HepG2 (cell line): ENCODE data around the gene ADARB2. TPM values are rescaled to one million over a fixed set of nuclear protein-coding genes. Genes with fewer than 3 reads are reported as not detected.

Experiments used
- ATAC-seq: fragments of 200-7000 bp; cut with Tn5 transposase; 3 replicates; pipeline ENCODE4 v1.9.1; 2020; ENCODE audit warnings: mild to moderate bottlenecking, moderate library complexity
- BruUV-seq: library from RNA; stranded (reverse); fragments of 400-500 nt; replicated peaks from 2 replicates; lab custom pipeline; 2021; lab: Mats Ljungman, UMichigan
- CTCF ChIA-PET: fragments of 300-600 bp; formaldehyde crosslinking; extraction: SDS; loops from one replicate; lab custom pipeline; 2021; ENCODE audit warnings: low total read pairs, inconsistent platforms, low intra/inter-chr PET ratio; lab: Yijun Ruan, JAX
- POLR2A ChIA-PET: fragments of 350-600 bp; sonication (Branson Sonifier 250); formaldehyde crosslinking; loops from one replicate; lab custom pipeline; 2020; ENCODE audit warnings: antibody characterized with exemption, inconsistent platforms; lab: Yijun Ruan, JAX
- DNase-seq: peaks from one replicate; pipeline ENCODE4 v3.0.0-alpha.2; 2015; ENCODE audit warnings: low spot score
- FAIRE-seq: peaks from 3 replicates; lab custom pipeline; 2011; peaks lifted over from hg19 to GRCh38; lab: Jason Lieb, UNC
- H2AFZ ChIP-seq: one replicate; pipeline ENCODE4 v1.6.1; 2011; ENCODE audit warnings: low read length, inconsistent platforms
- H3K27ac ChIP-seq: fragments of 300-600 bp; 3 replicates; pipeline ENCODE4 v1.8.0; 2011; ENCODE audit warnings: mixed run types, mild to moderate bottlenecking, mixed read lengths, low read length, inconsistent platforms; ENCODE audit not compliant: insufficient read depth; ENCODE audit errors: extremely low read length
- H3K27me3 ChIP-seq, 2 experiments: fragments of 200-600 bp in 1 of 2; 2 replicates in 1 of 2; 3 replicates in 1 of 2; pipeline versions ENCODE4 v1.6.0 to v1.8.0; 2011; ENCODE audit warnings: low read length in 2 of 2, mild to moderate bottlenecking in 2 of 2, moderate library complexity in 2 of 2, inconsistent platforms in 1 of 2; ENCODE audit not compliant: insufficient read depth in 2 of 2, control insufficient read depth in 1 of 2
- H3K36me3 ChIP-seq, 2 experiments: fragments of 200-600 bp in 1 of 2; replicated peaks in 1 of 2; 2 replicates in 1 of 2; 3 replicates in 1 of 2; pipeline versions ENCODE4 v1.5.1 to v1.8.0; 2011; ENCODE audit warnings: low read length in 2 of 2, inconsistent platforms in 1 of 2; ENCODE audit not compliant: insufficient read depth in 2 of 2, control insufficient read depth in 1 of 2
- H3K4me1 ChIP-seq: 2 replicates; pipeline ENCODE4 v1.5.1; 2012; ENCODE audit warnings: low read length, inconsistent platforms; ENCODE audit not compliant: insufficient read depth
- H3K4me2 ChIP-seq: 2 replicates; pipeline ENCODE4 v1.6.0; 2011; ENCODE audit warnings: low read depth, low read length, inconsistent platforms
- H3K4me3 ChIP-seq, 3 experiments: fragments of 200-600 bp in 1 of 3; sonication (generic), shearing (Covaris generic) in 1 of 3; replicated peaks in 1 of 3; 2 replicates each; pipeline ENCODE4 v1.5.1; 2011 to 2016; ENCODE audit warnings: low read length in 3 of 3, inconsistent platforms in 2 of 3, low read depth in 2 of 3, mild to moderate bottlenecking in 2 of 3, control low read depth in 1 of 3, mixed read lengths in 1 of 3; ENCODE audit not compliant: insufficient read depth in 1 of 3
- H3K79me2 ChIP-seq: one replicate; pipeline ENCODE4 v1.6.1; 2011; ENCODE audit warnings: low read length, inconsistent platforms; ENCODE audit not compliant: insufficient read depth
- H3K9ac ChIP-seq: 2 replicates; pipeline ENCODE4 v1.6.0; 2011; ENCODE audit warnings: mild to moderate bottlenecking, low read depth, low read length, inconsistent platforms; ENCODE audit not compliant: insufficient read depth
- H3K9me3 ChIP-seq: 2 replicates; pipeline ENCODE4 v1.5.1; 2012; ENCODE audit warnings: mild to moderate bottlenecking, low read length
- H4K20me1 ChIP-seq: 2 replicates; pipeline ENCODE4 v1.6.0; 2011; ENCODE audit warnings: inconsistent platforms, mild to moderate bottlenecking, low read length, moderate library complexity; ENCODE audit not compliant: insufficient read depth
- MAZ ChIP-seq, 2 experiments: sonication (generic) in 1 of 2; formaldehyde crosslinking in 1 of 2; IDR thresholded peaks; 2 replicates each; pipeline versions ENCODE4 v1.5.0 to v1.6.1; 2012 to 2020; ENCODE audit warnings: low read depth in 2 of 2, mild to moderate bottlenecking in 2 of 2, borderline replicate concordance in 1 of 2, improper control_type of control experiment in 1 of 2, low read length in 1 of 2, missing genetic modification reagents in 1 of 2, moderate library complexity in 1 of 2
- MTF2 ChIP-seq: sonication (generic); formaldehyde crosslinking; IDR thresholded peaks from 2 replicates; pipeline ENCODE4 v1.5.0; 2020; ENCODE audit warnings: missing genetic modification reagents, borderline replicate concordance
- SMARCE1 ChIP-seq: fragments of 450-650 bp; IDR thresholded peaks from 2 replicates; pipeline ENCODE4 v1.6.1; 2017; ENCODE audit warnings: borderline replicate concordance
- SPEN ChIP-seq: sonication (generic); formaldehyde crosslinking; IDR thresholded peaks from 2 replicates; pipeline ENCODE4 v1.5.1; 2020; ENCODE audit warnings: low read depth, mild to moderate bottlenecking, missing genetic modification reagents
- ZKSCAN1 ChIP-seq: fragments of 150-350 bp; IDR thresholded peaks from 2 replicates; pipeline ENCODE4 v1.6.1; 2014; ENCODE audit warnings: low read length
- ZKSCAN5 ChIP-seq: sonication (generic); formaldehyde crosslinking; IDR thresholded peaks from 2 replicates; pipeline ENCODE4 v1.5.1; 2020; ENCODE audit warnings: mild to moderate bottlenecking, missing genetic modification reagents
- ZNF138 ChIP-seq: sonication (generic); formaldehyde crosslinking; IDR thresholded peaks from 2 replicates; pipeline ENCODE4 v1.5.0; 2020; ENCODE audit warnings: mild to moderate bottlenecking, low read depth, missing genetic modification reagents
- ZNF263 ChIP-seq: sonication (generic); formaldehyde crosslinking; IDR thresholded peaks from 2 replicates; pipeline ENCODE4 v1.4.0; 2020; ENCODE audit warnings: missing genetic modification reagents
- ZNF354B ChIP-seq: sonication (generic); formaldehyde crosslinking; IDR thresholded peaks from 2 replicates; pipeline ENCODE4 v1.8.0; 2022; ENCODE audit warnings: mild to moderate bottlenecking, missing genetic modification reagents
- ZNF850 ChIP-seq: sonication (generic); formaldehyde crosslinking; conservative IDR thresholded peaks from 2 replicates; pipeline ENCODE4 v1.9.0; 2021; ENCODE audit warnings: mild to moderate bottlenecking, missing genetic modification reagents
- WGBS: methylation state at CpG from one replicate; pipeline ENCODE4 v1.1.6; 2017; ENCODE audit warnings: low lambda C conversion rate; 5-methylcytosine and 5-hydroxymethylcytosine counted together
- in situ Hi-C: cut with HindIII; loops from 2 replicates; pipeline ENCODE4 v1.10.0; 2017; ENCODE audit warnings: low pct_unique_long_range_greater_than_20kb; ENCODE audit not compliant: extremely low pct_ligation_motif_present
- intact Hi-C: fragments of 100-400 bp; cut with micrococcal nuclease; formaldehyde crosslinking; loops from one replicate; pipeline ENCODE4 v1.10.0; 2022; ENCODE audit not compliant: unreplicated experiment
- polyA plus RNA-seq, 8 experiments: library from polyadenylated mRNA; depleted of rRNA in 3 of 8; stranded (reverse) in 7 of 8; unstranded in 1 of 8; fragments of >200 nt; fragmentation: Illumina TruSeq in 4 of 8; extraction: Trizol in 4 of 8; gene quantifications; 2 replicates each; pipeline versions ENCODE4 v1.2.1 to v1.2.3, GENCODE V29; 2011 to 2016; ENCODE audit warnings: low read depth in 4 of 8, missing spikeins in 1 of 8, mixed read lengths in 1 of 8; ENCODE audit not compliant: insufficient read depth in 1 of 8
- total RNA-seq, 5 experiments: library from RNA; depleted of rRNA; stranded (reverse); fragments of >200 nt; fragmentation: Illumina TruSeq; extraction: Trizol; gene quantifications; 2 replicates each; pipeline ENCODE4 v1.2.3, GENCODE V29; 2016; ENCODE audit warnings: low read depth in 1 of 5
- TF ChIP-seq, protein P1 (sequence below): sonication (generic); formaldehyde crosslinking; IDR thresholded peaks from 2 replicates; pipeline ENCODE4 v1.4.0; 2020; ENCODE audit warnings: missing genetic modification reagents, borderline replicate concordance
- TF ChIP-seq, protein P2 (sequence below): IDR thresholded peaks from 2 replicates; pipeline ENCODE4 v1.6.1; 2018; ENCODE audit warnings: missing genetic modification reagents
- TF ChIP-seq, protein P3 (sequence below): sonication (generic); formaldehyde crosslinking; IDR thresholded peaks from 2 replicates; pipeline ENCODE4 v1.4.0; 2020; ENCODE audit warnings: mild to moderate bottlenecking, missing genetic modification reagents

The ADARB2 gene
- total and polyA plus RNA-seq, 2 of the 13 experiments (the other 11 are each of a cell fraction or from before 2014, with no cell fraction given): not detected

DNA sequence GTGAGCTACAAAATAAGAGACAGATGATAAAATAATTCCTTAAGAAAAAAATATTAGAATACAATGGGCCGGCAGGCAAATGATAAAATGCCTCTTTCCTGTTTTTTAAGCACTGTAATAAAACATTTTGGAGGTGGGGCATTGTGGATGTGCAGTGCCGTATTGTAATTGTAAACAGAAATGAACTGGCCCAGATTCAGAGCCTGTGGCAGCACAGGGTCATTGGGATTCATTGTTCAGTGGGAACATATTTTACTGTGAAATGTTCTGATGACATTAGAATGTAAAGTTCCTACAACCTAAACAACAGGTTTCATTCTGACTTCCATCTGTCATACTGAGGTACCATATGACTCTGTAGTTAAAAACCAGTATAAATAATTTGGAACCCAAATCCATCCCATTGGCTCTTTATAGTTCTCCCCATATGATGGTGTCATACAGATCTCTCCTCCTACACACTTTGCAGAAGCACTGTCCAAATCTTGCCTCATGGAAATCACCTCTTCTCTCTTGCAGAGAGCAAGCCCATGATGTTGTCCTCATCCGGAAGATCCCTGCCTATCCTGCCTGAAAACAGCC lies 416.5 kb downstream of the ADARB2 start (continued):
- TF ChIP-seq MAZ (IDR thresholded peaks at IDR 0.05; ENCODE audit: borderline replicate concordance, low read depth, low read length) (no peak), MAZ (CRISPR knock-in tag; IDR thresholded peaks at IDR 0.05; ENCODE audit: low read depth) (no peak), ZKSCAN1 (no peak), ZNF138 (CRISPR knock-in tag) (no peak)

DNA sequence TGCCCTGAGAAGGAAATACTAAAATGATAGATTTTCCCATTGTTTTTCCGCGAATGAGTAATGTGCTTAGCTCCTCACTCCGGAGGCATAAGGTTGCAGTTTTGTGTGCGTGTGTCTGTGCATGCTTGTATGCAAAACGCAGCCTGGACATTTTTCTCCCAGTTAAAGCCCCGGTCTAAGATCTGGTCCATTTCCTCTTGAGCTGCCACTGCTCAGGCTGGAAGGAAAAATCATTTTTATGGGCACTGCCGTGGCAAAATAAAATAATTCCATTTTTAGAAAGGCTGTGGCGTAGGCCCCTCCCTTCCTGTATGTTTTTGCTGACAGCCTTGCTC lies 420.5 kb downstream of the ADARB2 start:
- FAIRE-seq: no peak
- Histone ChIP-seq H3K4me3 (no peak overlapping the region), H3K4me1 (no peaks in the 10 kb centered on the region), H3K9ac (no peak overlapping the region), H3K79me2 (no peaks in the 10 kb centered on the region), H3K36me3 (no peaks in the 10 kb centered on the region), H4K20me1 (no peaks in the 10 kb centered on the region), H2AFZ (no peak overlapping the region), H3K4me2 (no peak overlapping the region), H3K27ac (no peak overlapping the region), H3K27me3 (peaks cover 9 to 59% of the 10 kb centered on the region in 2 experiments), H3K9me3 (no peaks in the 10 kb centered on the region)
- no peak for ATAC-seq
- no TSS peak for BruUV-seq
- in situ Hi-C loops: no loop called here
- WGBS: 36% methylated on average over 8 of the region's 8 CpGs
- no peak for DNase-seq
- intact Hi-C loops: no loop called here
- ChIA-PET CTCF (no interaction called here), POLR2A (no interaction called here)
- TF ChIP-seq SMARCE1 (no peak), SPEN (CRISPR knock-in tag) (no peak), ZNF850 (CRISPR knock-in tag) (no peak), ZNF354B (CRISPR knock-in tag) (no peak), MTF2 (CRISPR knock-in tag) (no peak), ZNF263 (CRISPR knock-in tag) (no peak), ZKSCAN5 (CRISPR knock-in tag) (no peak)
- TF ChIP-seq, protein P1, sequence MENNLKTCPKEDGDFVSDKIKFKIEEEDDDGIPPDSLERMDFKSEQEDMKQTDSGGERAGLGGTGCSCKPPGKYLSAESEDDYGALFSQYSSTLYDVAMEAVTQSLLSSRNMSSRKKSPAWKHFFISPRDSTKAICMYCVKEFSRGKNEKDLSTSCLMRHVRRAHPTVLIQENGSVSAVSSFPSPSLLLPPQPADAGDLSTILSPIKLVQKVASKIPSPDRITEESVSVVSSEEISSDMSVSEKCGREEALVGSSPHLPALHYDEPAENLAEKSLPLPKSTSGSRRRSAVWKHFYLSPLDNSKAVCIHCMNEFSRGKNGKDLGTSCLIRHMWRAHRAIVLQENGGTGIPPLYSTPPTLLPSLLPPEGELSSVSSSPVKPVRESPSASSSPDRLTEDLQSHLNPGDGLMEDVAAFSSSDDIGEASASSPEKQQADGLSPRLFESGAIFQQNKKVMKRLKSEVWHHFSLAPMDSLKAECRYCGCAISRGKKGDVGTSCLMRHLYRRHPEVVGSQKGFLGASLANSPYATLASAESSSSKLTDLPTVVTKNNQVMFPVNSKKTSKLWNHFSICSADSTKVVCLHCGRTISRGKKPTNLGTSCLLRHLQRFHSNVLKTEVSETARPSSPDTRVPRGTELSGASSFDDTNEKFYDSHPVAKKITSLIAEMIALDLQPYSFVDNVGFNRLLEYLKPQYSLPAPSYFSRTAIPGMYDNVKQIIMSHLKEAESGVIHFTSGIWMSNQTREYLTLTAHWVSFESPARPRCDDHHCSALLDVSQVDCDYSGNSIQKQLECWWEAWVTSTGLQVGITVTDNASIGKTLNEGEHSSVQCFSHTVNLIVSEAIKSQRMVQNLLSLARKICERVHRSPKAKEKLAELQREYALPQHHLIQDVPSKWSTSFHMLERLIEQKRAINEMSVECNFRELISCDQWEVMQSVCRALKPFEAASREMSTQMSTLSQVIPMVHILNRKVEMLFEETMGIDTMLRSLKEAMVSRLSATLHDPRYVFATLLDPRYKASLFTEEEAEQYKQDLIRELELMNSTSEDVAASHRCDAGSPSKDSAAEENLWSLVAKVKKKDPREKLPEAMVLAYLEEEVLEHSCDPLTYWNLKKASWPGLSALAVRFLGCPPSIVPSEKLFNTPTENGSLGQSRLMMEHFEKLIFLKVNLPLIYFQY (CRISPR knock-in tag): no peak
- TF ChIP-seq, protein P2, sequence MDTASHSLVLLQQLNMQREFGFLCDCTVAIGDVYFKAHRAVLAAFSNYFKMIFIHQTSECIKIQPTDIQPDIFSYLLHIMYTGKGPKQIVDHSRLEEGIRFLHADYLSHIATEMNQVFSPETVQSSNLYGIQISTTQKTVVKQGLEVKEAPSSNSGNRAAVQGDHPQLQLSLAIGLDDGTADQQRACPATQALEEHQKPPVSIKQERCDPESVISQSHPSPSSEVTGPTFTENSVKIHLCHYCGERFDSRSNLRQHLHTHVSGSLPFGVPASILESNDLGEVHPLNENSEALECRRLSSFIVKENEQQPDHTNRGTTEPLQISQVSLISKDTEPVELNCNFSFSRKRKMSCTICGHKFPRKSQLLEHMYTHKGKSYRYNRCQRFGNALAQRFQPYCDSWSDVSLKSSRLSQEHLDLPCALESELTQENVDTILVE (CRISPR knock-in tag): no peak
- TF ChIP-seq, protein P3, sequence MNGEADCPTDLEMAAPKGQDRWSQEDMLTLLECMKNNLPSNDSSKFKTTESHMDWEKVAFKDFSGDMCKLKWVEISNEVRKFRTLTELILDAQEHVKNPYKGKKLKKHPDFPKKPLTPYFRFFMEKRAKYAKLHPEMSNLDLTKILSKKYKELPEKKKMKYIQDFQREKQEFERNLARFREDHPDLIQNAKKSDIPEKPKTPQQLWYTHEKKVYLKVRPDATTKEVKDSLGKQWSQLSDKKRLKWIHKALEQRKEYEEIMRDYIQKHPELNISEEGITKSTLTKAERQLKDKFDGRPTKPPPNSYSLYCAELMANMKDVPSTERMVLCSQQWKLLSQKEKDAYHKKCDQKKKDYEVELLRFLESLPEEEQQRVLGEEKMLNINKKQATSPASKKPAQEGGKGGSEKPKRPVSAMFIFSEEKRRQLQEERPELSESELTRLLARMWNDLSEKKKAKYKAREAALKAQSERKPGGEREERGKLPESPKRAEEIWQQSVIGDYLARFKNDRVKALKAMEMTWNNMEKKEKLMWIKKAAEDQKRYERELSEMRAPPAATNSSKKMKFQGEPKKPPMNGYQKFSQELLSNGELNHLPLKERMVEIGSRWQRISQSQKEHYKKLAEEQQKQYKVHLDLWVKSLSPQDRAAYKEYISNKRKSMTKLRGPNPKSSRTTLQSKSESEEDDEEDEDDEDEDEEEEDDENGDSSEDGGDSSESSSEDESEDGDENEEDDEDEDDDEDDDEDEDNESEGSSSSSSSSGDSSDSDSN: no peak
